ENCODE data around the gene SCAP. TPM values are rescaled to one million over a fixed set of nuclear protein-coding genes. Genes with fewer than 3 reads are reported as not detected.

The SCAP gene
- total RNA-seq, 1 experiment from 2014 or later: 67.6 TPM

DNA sequence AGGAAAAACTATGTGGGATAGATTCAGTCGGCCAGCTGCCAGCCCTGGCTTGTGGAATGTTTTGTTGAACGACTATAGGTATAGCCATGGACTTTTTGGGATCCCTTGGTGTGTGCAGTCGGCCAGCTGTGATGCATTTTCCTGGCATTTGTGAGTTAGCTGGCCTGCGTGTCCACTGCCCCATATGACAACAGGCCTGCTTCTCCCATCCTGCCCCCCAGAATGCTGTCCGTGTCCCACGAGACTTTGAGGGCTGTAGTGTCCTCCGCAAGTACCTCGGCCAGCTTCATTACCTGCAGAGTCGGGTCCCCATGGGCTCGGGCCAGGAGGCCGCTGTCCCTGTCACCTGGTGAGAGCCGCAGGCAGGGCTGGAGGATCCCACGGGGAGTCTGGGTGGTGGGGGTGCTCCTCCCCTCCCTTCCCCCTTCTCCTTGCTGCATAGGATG lies 71.3 kb downstream of the SCAP start:
- ChIA-PET CTCF (no interaction called here), RAD21 (ENCODE audit: low non-redundant PET in 1 of 2, low total read pairs in 2 of 2, uncharacterized antibody in 2 of 2, unreplicated experiment in 2 of 2) (no interaction called here), POLR2A (no interaction called here)
- Histone ChIP-seq H3K36me3 (ENCODE audit: control insufficient read depth in 1 of 2, insufficient read depth in 2 of 2, low read length in 2 of 2) (peaks cover 0 to 3% of the 10 kb centered on the region in 2 experiments; a peak in 3 of 4 replicates), H3K4me2 (ENCODE audit: low read length) (no peak overlapping the region), H3K27ac (ENCODE audit: low read depth, low read length) (no peak overlapping the region), H3K79me2 (ENCODE audit: insufficient read depth, low read length) (peaks cover 25% of the 10 kb centered on the region; the same call in 1 of the 2 replicates), H3K9ac (ENCODE audit: low read length) (no peak overlapping the region), H3K27me3 (ENCODE audit: insufficient read depth, low read length) (no peaks in the 10 kb centered on the region), H3K9me2 (ENCODE audit: insufficient read depth) (no peaks in the 10 kb centered on the region), H3K9me3 (ENCODE audit: control insufficient read depth in 1 of 2, insufficient read depth in 1 of 2, low read depth in 1 of 2, low read length in 2 of 2) (no peaks in the 10 kb centered on the region), H3K4me3 (replicated peaks in 1 of 2; ENCODE audit: low read depth in 1 of 2, low read length in 2 of 2) (no peak overlapping the region), H3K4me1 (ENCODE audit: control insufficient read depth in 1 of 2, insufficient read depth in 2 of 2, low read length in 2 of 2) (peaks cover 0 to 2% of the 10 kb centered on the region in 2 experiments; a peak in 2 of 4 replicates), H2AFZ (ENCODE audit: low read depth, low read length, poor library complexity, severe bottlenecking) (no peak overlapping the region), H4K20me1 (ENCODE audit: insufficient read depth) (no peaks in the 10 kb centered on the region)
- BruUV-seq (replicated peaks): no TSS peak
- no peak for DNase-seq (ENCODE audit: low read depth, low spot score)
- no peak for ATAC-seq
- TF ChIP-seq POLR2AphosphoS5 (IDR thresholded peaks at IDR 0.05; ENCODE audit: low read depth, low read length) (no peak), YY1 (IDR thresholded peaks at IDR 0.05; ENCODE audit: extremely low read depth, insufficient replicate concordance, low read depth, low read length) (no peak), ELF1 (IDR thresholded peaks at IDR 0.05; ENCODE audit: borderline replicate concordance, low read depth) (no peak), SIN3A (IDR thresholded peaks at IDR 0.05; ENCODE audit: low read depth) (no peak), POLR2A (IDR thresholded peaks at IDR 0.05; ENCODE audit: borderline replicate concordance, extremely low read depth, insufficient read depth, insufficient read length) (no peak), JUND (IDR thresholded peaks at IDR 0.05) (no peak), CBX3 (IDR thresholded peaks at IDR 0.05; ENCODE audit: low read depth) (no peak), CEBPB (IDR thresholded peaks at IDR 0.05; ENCODE audit: low read depth) (no peak), EGR1 (IDR thresholded peaks at IDR 0.05; ENCODE audit: low read depth) (no peak), FOSL1 (IDR thresholded peaks at IDR 0.05; ENCODE audit: low read depth) (no peak)
- TF ChIP-seq, protein P1, sequence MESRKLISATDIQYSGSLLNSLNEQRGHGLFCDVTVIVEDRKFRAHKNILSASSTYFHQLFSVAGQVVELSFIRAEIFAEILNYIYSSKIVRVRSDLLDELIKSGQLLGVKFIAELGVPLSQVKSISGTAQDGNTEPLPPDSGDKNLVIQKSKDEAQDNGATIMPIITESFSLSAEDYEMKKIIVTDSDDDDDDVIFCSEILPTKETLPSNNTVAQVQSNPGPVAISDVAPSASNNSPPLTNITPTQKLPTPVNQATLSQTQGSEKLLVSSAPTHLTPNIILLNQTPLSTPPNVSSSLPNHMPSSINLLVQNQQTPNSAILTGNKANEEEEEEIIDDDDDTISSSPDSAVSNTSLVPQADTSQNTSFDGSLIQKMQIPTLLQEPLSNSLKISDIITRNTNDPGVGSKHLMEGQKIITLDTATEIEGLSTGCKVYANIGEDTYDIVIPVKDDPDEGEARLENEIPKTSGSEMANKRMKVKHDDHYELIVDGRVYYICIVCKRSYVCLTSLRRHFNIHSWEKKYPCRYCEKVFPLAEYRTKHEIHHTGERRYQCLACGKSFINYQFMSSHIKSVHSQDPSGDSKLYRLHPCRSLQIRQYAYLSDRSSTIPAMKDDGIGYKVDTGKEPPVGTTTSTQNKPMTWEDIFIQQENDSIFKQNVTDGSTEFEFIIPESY (IDR thresholded peaks at IDR 0.05; ENCODE audit: extremely low read depth, insufficient replicate concordance, low read length): no peak
- intact Hi-C loops (cut with micrococcal nuclease): no loop called here

Data from HCT116 (cell line).